OCI-LY7 (cell line): ENCODE measurements around the gene MRPL10. TPM values are rescaled to one million over a fixed set of nuclear protein-coding genes. Genes with fewer than 3 reads are reported as not detected.

ENCODE experiments used
- BruUV-seq: library from RNA; stranded (reverse); fragments of 400-500 nt; replicated peaks from 2 replicates; lab custom pipeline; 2021; lab: Mats Ljungman, UMichigan
- CTCF ChIA-PET: fragments of 300-600 bp; sonication (Branson Sonifier 250); formaldehyde crosslinking; loops from one replicate; lab custom pipeline; 2022; ENCODE audit warnings: antibody characterized with exemption; ENCODE audit not compliant: unreplicated experiment; lab: Charles Lee
- POLR2A ChIA-PET: fragments of 300-600 bp; sonication (Branson Sonifier 250); formaldehyde crosslinking; loops from one replicate; lab custom pipeline; 2022; ENCODE audit warnings: antibody characterized with exemption; lab: Charles Lee
- DNase-seq: peaks from one replicate; pipeline ENCODE4 v3.0.0-alpha.2; 2015; ENCODE audit warnings: low spot score
- H2AFZ ChIP-seq: fragments of 200-600 bp; sonication (generic), shearing (Covaris generic); 2 replicates; pipeline ENCODE4 v1.6.1; 2014; ENCODE audit warnings: mild to moderate bottlenecking, antibody characterized with exemption, low read length, moderate library complexity
- H3K27ac ChIP-seq: fragments of 200-600 bp; sonication (generic); 2 replicates; pipeline ENCODE4 v1.5.1; 2014; ENCODE audit warnings: mixed run types, low read depth, mild to moderate bottlenecking, moderate library complexity, low read length, inconsistent platforms; ENCODE audit not compliant: poor library complexity, severe bottlenecking
- H3K36me3 ChIP-seq: fragments of 200-600 bp; sonication (generic); 2 replicates; pipeline ENCODE4 v1.6.1; 2014; ENCODE audit warnings: mild to moderate bottlenecking, antibody characterized with exemption, low read length, moderate library complexity, mixed read lengths; ENCODE audit not compliant: insufficient read depth
- H3K4me1 ChIP-seq: fragments of 200-600 bp; sonication (generic); 2 replicates; pipeline ENCODE4 v1.5.1; 2014; ENCODE audit warnings: mild to moderate bottlenecking, low read length; ENCODE audit not compliant: insufficient read depth, poor library complexity, severe bottlenecking
- H3K4me2 ChIP-seq: fragments of 200-600 bp; sonication (generic); 2 replicates; pipeline ENCODE4 v1.6.1; 2014; ENCODE audit warnings: mild to moderate bottlenecking, low read length
- H3K4me3 ChIP-seq: fragments of 200-600 bp; sonication (generic); 2 replicates; pipeline ENCODE4 v1.5.1; 2014; ENCODE audit warnings: mild to moderate bottlenecking, low read depth, low read length; ENCODE audit not compliant: poor library complexity, severe bottlenecking
- H3K79me2 ChIP-seq: fragments of 200-600 bp; sonication (generic); 2 replicates; pipeline ENCODE4 v1.6.1; 2016; ENCODE audit warnings: low read depth, mild to moderate bottlenecking, low read length, moderate library complexity, mixed read lengths; ENCODE audit not compliant: insufficient read depth
- H3K9me2 ChIP-seq: fragments of 200-600 bp; sonication (generic); 2 replicates; pipeline ENCODE4 v1.6.1; 2016; ENCODE audit warnings: mild to moderate bottlenecking, low read length, mixed read lengths; ENCODE audit not compliant: insufficient read depth
- H3K9me3 ChIP-seq: fragments of 200-600 bp; sonication (generic); 2 replicates; pipeline ENCODE4 v1.6.1; 2014; ENCODE audit warnings: mild to moderate bottlenecking, mixed run types, low read length, mixed read lengths
- H4K20me1 ChIP-seq: fragments of 200-600 bp; sonication (generic); 2 replicates; pipeline ENCODE4 v1.6.1; 2014; ENCODE audit warnings: mild to moderate bottlenecking, antibody characterized with exemption, low read length, moderate library complexity, mixed read lengths; ENCODE audit not compliant: insufficient read depth
- EZH2phosphoT487 ChIP-seq: fragments of 200-600 bp; sonication (generic); IDR thresholded peaks from 2 replicates; pipeline ENCODE4 v1.6.1; 2018; ENCODE audit warnings: low read depth, borderline replicate concordance, mild to moderate bottlenecking, mixed run types, antibody characterized with exemption, low read length, moderate library complexity, mixed read lengths
- intact Hi-C: fragments of 100-400 bp; cut with micrococcal nuclease; formaldehyde crosslinking; loops from one replicate; pipeline ENCODE4 v1.10.0; 2022; ENCODE audit not compliant: unreplicated experiment
- total RNA-seq, 2 experiments: library from RNA; depleted of rRNA in 1 of 2; stranded (reverse); fragments of >200 nt in 1 of 2; shearing (Covaris generic) in 1 of 2; gene quantifications; 2 replicates each; pipeline ENCODE4 v1.2.3, GENCODE V29; 2014 to 2022
- TF ChIP-seq, protein P1 (sequence below): fragments of 200-600 bp; sonication (generic); conservative IDR thresholded peaks from 2 replicates; pipeline ENCODE4 v1.5.1; 2014; ENCODE audit warnings: mild to moderate bottlenecking, antibody characterized with exemption, low read length, moderate library complexity, mixed read lengths

The MRPL10 gene
- total RNA-seq, 2 experiments from 2014 or later = 50.8 to 56.7 TPM

DNA sequence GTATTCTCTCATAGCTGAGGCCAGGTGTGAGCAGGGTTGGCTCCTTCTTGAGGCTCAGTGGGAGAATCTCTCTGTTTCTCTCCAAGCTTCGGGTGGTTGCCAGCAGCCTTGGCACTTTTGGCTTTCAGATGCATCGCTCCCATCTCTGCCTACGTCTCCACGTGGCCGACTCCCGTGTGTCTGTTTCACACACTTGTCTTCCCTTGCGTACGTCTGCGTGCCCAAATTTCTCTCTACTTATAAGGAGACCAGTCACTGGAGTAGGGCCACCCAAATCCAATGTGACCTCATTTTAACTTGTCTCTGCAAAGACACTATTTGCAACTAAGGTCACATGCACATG, 24.5 kb downstream of the MRPL10 start:
- POLR2A ChIA-PET = no interaction called here

DNA sequence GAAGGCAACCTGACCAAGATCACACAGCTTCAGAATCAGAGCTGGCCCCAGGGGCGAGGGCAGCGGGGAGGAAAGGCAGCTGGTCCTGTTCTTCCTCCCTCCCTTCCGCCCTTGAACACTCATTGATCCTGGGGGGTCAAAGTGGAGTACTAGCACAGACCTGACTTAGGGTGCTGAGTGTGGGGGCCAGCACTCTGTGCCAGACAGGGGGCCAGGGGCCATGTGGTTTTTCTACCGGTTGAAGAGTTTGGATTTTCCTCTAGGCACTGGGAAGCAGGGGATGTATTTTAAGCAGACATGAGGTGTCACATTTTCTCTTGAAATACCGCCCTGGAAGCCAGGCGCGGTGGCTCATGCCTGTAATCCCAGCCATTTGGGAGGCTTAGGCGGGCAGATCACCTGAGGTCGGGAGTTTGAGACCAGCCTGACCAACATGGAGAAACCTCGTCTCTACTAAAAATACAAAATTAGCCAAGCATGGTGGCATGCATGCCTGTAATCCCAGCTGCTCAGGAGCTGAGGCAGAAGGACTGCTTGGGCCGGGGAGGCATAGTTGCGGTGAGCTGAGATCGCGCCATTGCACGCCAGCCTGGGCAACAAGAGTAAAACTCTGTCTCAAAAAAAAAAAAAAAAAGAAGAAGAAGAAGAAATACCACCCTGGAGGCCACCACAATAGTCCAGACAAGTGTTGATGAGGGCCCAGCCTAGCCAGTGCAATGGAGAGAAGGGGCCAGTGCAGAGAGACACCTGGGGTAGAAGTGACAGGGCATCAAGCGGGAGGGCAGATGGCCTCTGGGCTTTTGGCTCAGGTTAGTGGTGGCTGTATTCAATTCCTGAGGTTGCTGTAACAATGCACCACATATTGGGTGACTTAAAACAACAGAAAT, 25.1 kb downstream of the MRPL10 start:
- CTCF ChIA-PET = no interaction called here
- H3K27ac ChIP-seq = no peak overlapping the region
- no peaks in the 10 kb centered on the region for H4K20me1 ChIP-seq
- no TSS peak for BruUV-seq
- H3K4me2 ChIP-seq = no peak overlapping the region
- peaks cover 12% of the 10 kb centered on the region; the same call in 1 of the 2 replicates for H3K36me3 ChIP-seq
- no peaks in the 10 kb centered on the region for H3K9me2 ChIP-seq
- POLR2A ChIA-PET = no interaction called here
- intact Hi-C loops = no loop called here
- no peaks in the 10 kb centered on the region for H3K9me3 ChIP-seq
- no peak for DNase-seq
- H3K79me2 ChIP-seq = no peaks in the 10 kb centered on the region
- no peak overlapping the region for H2AFZ ChIP-seq
- TF ChIP-seq EZH2phosphoT487 = no peak
- no peak overlapping the region for H3K4me3 ChIP-seq
- no peaks in the 10 kb centered on the region for H3K4me1 ChIP-seq

More for the DNA sequence above, 24.5 kb downstream of the MRPL10 start:
- Histone ChIP-seq H3K36me3 (peaks cover 12% of the 10 kb centered on the region; the same call in 1 of the 2 replicates), H4K20me1 (no peaks in the 10 kb centered on the region), H3K79me2 (no peaks in the 10 kb centered on the region), H3K27ac (no peak overlapping the region), H3K4me2 (no peak overlapping the region), H3K4me3 (no peak overlapping the region), H2AFZ (no peak overlapping the region), H3K9me2 (no peaks in the 10 kb centered on the region), H3K9me3 (no peaks in the 10 kb centered on the region), H3K4me1 (no peaks in the 10 kb centered on the region)
- BruUV-seq = no TSS peak
- no peak for TF ChIP-seq EZH2phosphoT487
- TF ChIP-seq, protein P1, sequence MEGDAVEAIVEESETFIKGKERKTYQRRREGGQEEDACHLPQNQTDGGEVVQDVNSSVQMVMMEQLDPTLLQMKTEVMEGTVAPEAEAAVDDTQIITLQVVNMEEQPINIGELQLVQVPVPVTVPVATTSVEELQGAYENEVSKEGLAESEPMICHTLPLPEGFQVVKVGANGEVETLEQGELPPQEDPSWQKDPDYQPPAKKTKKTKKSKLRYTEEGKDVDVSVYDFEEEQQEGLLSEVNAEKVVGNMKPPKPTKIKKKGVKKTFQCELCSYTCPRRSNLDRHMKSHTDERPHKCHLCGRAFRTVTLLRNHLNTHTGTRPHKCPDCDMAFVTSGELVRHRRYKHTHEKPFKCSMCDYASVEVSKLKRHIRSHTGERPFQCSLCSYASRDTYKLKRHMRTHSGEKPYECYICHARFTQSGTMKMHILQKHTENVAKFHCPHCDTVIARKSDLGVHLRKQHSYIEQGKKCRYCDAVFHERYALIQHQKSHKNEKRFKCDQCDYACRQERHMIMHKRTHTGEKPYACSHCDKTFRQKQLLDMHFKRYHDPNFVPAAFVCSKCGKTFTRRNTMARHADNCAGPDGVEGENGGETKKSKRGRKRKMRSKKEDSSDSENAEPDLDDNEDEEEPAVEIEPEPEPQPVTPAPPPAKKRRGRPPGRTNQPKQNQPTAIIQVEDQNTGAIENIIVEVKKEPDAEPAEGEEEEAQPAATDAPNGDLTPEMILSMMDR = no peak
- intact Hi-C loops = no loop called here
- no peak for DNase-seq
- CTCF ChIA-PET = no interaction called here

DNA sequence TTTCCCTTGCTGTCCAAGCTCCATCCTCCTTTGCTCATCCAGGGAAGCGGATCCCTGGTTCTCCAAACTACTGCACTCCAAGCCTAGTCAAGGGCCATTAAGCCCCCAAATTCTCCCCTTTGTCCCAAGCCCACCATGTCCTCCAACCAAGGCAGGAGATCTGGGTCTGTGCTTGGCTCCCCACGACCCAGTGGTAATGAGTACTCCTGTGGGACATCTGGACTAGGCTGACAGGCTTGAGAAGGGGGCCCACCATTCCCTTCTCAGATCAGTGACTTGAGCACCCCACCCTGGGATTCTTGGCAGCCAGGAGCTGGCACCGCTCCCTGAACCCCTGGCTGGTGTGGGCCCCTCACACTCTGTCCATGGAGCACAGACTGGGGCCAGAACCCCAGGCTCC, 26.9 kb downstream of the MRPL10 start:
- intact Hi-C loops = no loop called here
- ChIA-PET POLR2A (no interaction called here), CTCF (no interaction called here)
- Histone ChIP-seq H3K27ac (no peak overlapping the region), H3K9me2 (no peaks in the 10 kb centered on the region), H4K20me1 (no peaks in the 10 kb centered on the region), H2AFZ (no peak overlapping the region), H3K9me3 (no peaks in the 10 kb centered on the region), H3K79me2 (no peaks in the 10 kb centered on the region), H3K36me3 (peaks cover 4% of the 10 kb centered on the region; the same call in 1 of the 2 replicates), H3K4me3 (no peak overlapping the region), H3K4me2 (no peak overlapping the region), H3K4me1 (no peaks in the 10 kb centered on the region)
- DNase-seq = no peak
- BruUV-seq = no TSS peak
- no peak for TF ChIP-seq EZH2phosphoT487
- TF ChIP-seq, protein P1 = no peak
